ENCODE measurements around the gene CARMIL3. TPM values are rescaled to one million over a fixed set of nuclear protein-coding genes. Genes with fewer than 3 reads are reported as not detected.

CARMIL3 gene
- total and polyA plus RNA-seq, 7 experiments from 2014 or later: 0.08 to 1.7 (median 0.27) TPM; not detected in 2

GRCh38 chr14:24063263-24063836 is 11.5 kb downstream of the CARMIL3 start:
- DNase-seq (no peak), ATAC-seq (no peak)
- Histone ChIP-seq H3K4me1 (ENCODE audit: control insufficient read depth in 2 of 2, insufficient read depth in 2 of 2, low read length in 2 of 2) (no peaks in the 10 kb centered on the region), H3K9me3 (ENCODE audit: control insufficient read depth in 2 of 3, low read length in 3 of 3) (no peaks in the 10 kb centered on the region), H3K4me3 (ENCODE audit: low read length) (no peak overlapping the region), H3K36me3 (ENCODE audit: control insufficient read depth in 2 of 3, insufficient read depth in 3 of 3, low read length in 3 of 3) (no peaks in the 10 kb centered on the region), H3K27me3 (ENCODE audit: control insufficient read depth in 2 of 2, insufficient read depth in 2 of 2, low read length in 2 of 2) (no peaks in the 10 kb centered on the region), H3K27ac (ENCODE audit: low read depth, low read length) (no peak overlapping the region)
- no peak overlapping the region for H3K27ac Mint-ChIP-seq
- intact Hi-C loops (cut with micrococcal nuclease): no loop called here
- no peak overlapping the region for H3K4me3 Mint-ChIP-seq
- CTCF ChIA-PET: interaction anchor here (1.1 to 1.2 kb wide), 2 partner anchors 28 to 45 kb away, joined by 6 to 7 read pairs; no protein-coding TSS in a partner anchor
- no peaks in the 10 kb centered on the region for H3K36me3 Mint-ChIP-seq
- H3K4me1 Mint-ChIP-seq: peaks cover 0 to 4% (median 0%) of the 10 kb centered on the region in 7 donors
- no peaks in the 10 kb centered on the region for H3K9me3 Mint-ChIP-seq
- POLR2A ChIA-PET: no interaction called here
- H3K27me3 Mint-ChIP-seq: peaks cover 0 to 2% (median 0%) of the 10 kb centered on the region in 5 donors

GRCh38 chr14:24064091-24064795 is 12.4 kb downstream of the CARMIL3 start:
- Histone ChIP-seq H3K4me1 (ENCODE audit: control insufficient read depth in 2 of 2, insufficient read depth in 2 of 2, low read length in 2 of 2) (no peaks in the 10 kb centered on the region), H3K27ac (ENCODE audit: low read depth, low read length) (no peak overlapping the region), H3K4me3 (ENCODE audit: low read length) (no peak overlapping the region), H3K27me3 (ENCODE audit: control insufficient read depth in 2 of 2, insufficient read depth in 2 of 2, low read length in 2 of 2) (no peaks in the 10 kb centered on the region), H3K9me3 (ENCODE audit: control insufficient read depth in 2 of 3, low read length in 3 of 3) (no peaks in the 10 kb centered on the region), H3K36me3 (ENCODE audit: control insufficient read depth in 2 of 3, insufficient read depth in 3 of 3, low read length in 3 of 3) (no peaks in the 10 kb centered on the region)
- POLR2A ChIA-PET: no interaction called here
- CTCF ChIA-PET: interaction anchor here (1.1 to 1.2 kb wide), 2 partner anchors 27 to 45 kb away, joined by 6 to 7 read pairs; no protein-coding TSS in a partner anchor
- Mint-ChIP-seq H3K27me3 (peaks cover 0 to 2% (median 0%) of the 10 kb centered on the region in 5 donors), H3K9me3 (no peaks in the 10 kb centered on the region), H3K4me1 (peaks cover 0 to 2% (median 0%) of the 10 kb centered on the region in 7 donors), H3K4me3 (no peak overlapping the region), H3K36me3 (no peaks in the 10 kb centered on the region), H3K27ac (peak overlapping the region in 1 of 9 donors; percentile 86)
- intact Hi-C loops (cut with micrococcal nuclease): no loop called here
- ATAC-seq: no peak
- no peak for DNase-seq

GRCh38 chr14:24064856-24065255 is 13.0 kb downstream of the CARMIL3 start:
- Mint-ChIP-seq H3K4me3 (no peak overlapping the region), H3K4me1 (no peaks in the 10 kb centered on the region), H3K9me3 (no peaks in the 10 kb centered on the region), H3K27ac (peak overlapping the region in 1 of 9 donors; percentile 86), H3K27me3 (peaks cover 0 to 3% (median 0%) of the 10 kb centered on the region in 5 donors), H3K36me3 (no peaks in the 10 kb centered on the region)
- Histone ChIP-seq H3K36me3 (ENCODE audit: control insufficient read depth in 2 of 3, insufficient read depth in 3 of 3, low read length in 3 of 3) (no peaks in the 10 kb centered on the region), H3K9me3 (ENCODE audit: control insufficient read depth in 2 of 3, low read length in 3 of 3) (no peaks in the 10 kb centered on the region), H3K27ac (ENCODE audit: low read depth, low read length) (no peak overlapping the region), H3K4me1 (ENCODE audit: control insufficient read depth in 2 of 2, insufficient read depth in 2 of 2, low read length in 2 of 2) (no peaks in the 10 kb centered on the region), H3K27me3 (ENCODE audit: control insufficient read depth in 2 of 2, insufficient read depth in 2 of 2, low read length in 2 of 2) (no peaks in the 10 kb centered on the region), H3K4me3 (ENCODE audit: low read length) (no peak overlapping the region)
- intact Hi-C loops (cut with micrococcal nuclease): no loop called here
- ATAC-seq: no peak
- ChIA-PET CTCF (interaction anchor here (0.6 kb wide), 1 partner anchor 208 kb away, joined by 4 read pairs; no protein-coding TSS in a partner anchor), POLR2A (interaction anchor here (1.4 kb wide), 1 partner anchor 16 kb away, joined by 3 read pairs; no protein-coding TSS in a partner anchor)
- DNase-seq: no peak

- Histone ChIP-seq H3K4me1 (ENCODE audit: control insufficient read depth in 2 of 2, insufficient read depth in 2 of 2, low read length in 2 of 2) (no peaks in the 10 kb centered on the region), H3K27me3 (ENCODE audit: control insufficient read depth in 2 of 2, insufficient read depth in 2 of 2, low read length in 2 of 2) (no peaks in the 10 kb centered on the region), H3K36me3 (ENCODE audit: control insufficient read depth in 2 of 3, insufficient read depth in 3 of 3, low read length in 3 of 3) (no peaks in the 10 kb centered on the region), H3K4me3 (ENCODE audit: low read length) (no peak overlapping the region), H3K9me3 (ENCODE audit: control insufficient read depth in 2 of 3, low read length in 3 of 3) (no peaks in the 10 kb centered on the region), H3K27ac (ENCODE audit: low read depth, low read length) (no peak overlapping the region)
- H3K27me3 Mint-ChIP-seq: peaks cover 0 to 6% (median 2%) of the 10 kb centered on the region in 5 donors
- H3K27ac Mint-ChIP-seq: no peak overlapping the region
- no peaks in the 10 kb centered on the region for H3K4me1 Mint-ChIP-seq
- DNase-seq: no peak
- H3K9me3 Mint-ChIP-seq: no peaks in the 10 kb centered on the region
- no peaks in the 10 kb centered on the region for H3K36me3 Mint-ChIP-seq
- POLR2A ChIA-PET: interaction anchor here (1.4 kb wide), 1 partner anchor 15 kb away, joined by 3 read pairs; no protein-coding TSS in a partner anchor
- ATAC-seq: no peak
- no peak overlapping the region for H3K4me3 Mint-ChIP-seq
- intact Hi-C loops (cut with micrococcal nuclease): no loop called here
- CTCF ChIA-PET: interaction anchor here (0.6 kb wide), 1 partner anchor 208 kb away, joined by 4 read pairs; no protein-coding TSS in a partner anchor
Observed at GRCh38 chr14:24065408-24065807, 13.6 kb downstream of the CARMIL3 start.

GRCh38 chr14:24066496-24067132 is 14.8 kb downstream of the CARMIL3 start:
- H3K4me1 Mint-ChIP-seq: peaks cover 0 to 6% (median 0%) of the 10 kb centered on the region in 7 donors
- H3K36me3 Mint-ChIP-seq: no peaks in the 10 kb centered on the region
- intact Hi-C loops (cut with micrococcal nuclease): no loop called here
- no peak for ATAC-seq
- H3K9me3 Mint-ChIP-seq: no peaks in the 10 kb centered on the region
- no peak overlapping the region for H3K27ac Mint-ChIP-seq
- POLR2A ChIA-PET: interaction anchor here (0.8 kb wide), 1 partner anchor 19 kb away, joined by 3 read pairs; no protein-coding TSS in a partner anchor
- Histone ChIP-seq H3K36me3 (ENCODE audit: control insufficient read depth in 2 of 3, insufficient read depth in 3 of 3, low read length in 3 of 3) (no peaks in the 10 kb centered on the region), H3K4me1 (ENCODE audit: control insufficient read depth in 2 of 2, insufficient read depth in 2 of 2, low read length in 2 of 2) (no peaks in the 10 kb centered on the region), H3K27ac (ENCODE audit: low read depth, low read length) (no peak overlapping the region), H3K9me3 (ENCODE audit: control insufficient read depth in 2 of 3, low read length in 3 of 3) (no peaks in the 10 kb centered on the region), H3K4me3 (ENCODE audit: low read length) (no peak overlapping the region), H3K27me3 (ENCODE audit: control insufficient read depth in 2 of 2, insufficient read depth in 2 of 2, low read length in 2 of 2) (no peaks in the 10 kb centered on the region)
- CTCF ChIA-PET: interaction anchor here (1.2 kb wide), 1 partner anchor 42 kb away, joined by 3 read pairs; no protein-coding TSS in a partner anchor
- no peak overlapping the region for H3K4me3 Mint-ChIP-seq
- peaks cover 0 to 13% (median 5%) of the 10 kb centered on the region in 5 donors for H3K27me3 Mint-ChIP-seq
- DNase-seq: no peak

GRCh38 chr14:24067133-24068082 is 15.6 kb downstream of the CARMIL3 start:
- Mint-ChIP-seq H3K27ac (no peak overlapping the region), H3K36me3 (no peaks in the 10 kb centered on the region), H3K4me3 (no peak overlapping the region), H3K4me1 (peaks cover 0 to 6% (median 0%) of the 10 kb centered on the region in 7 donors), H3K9me3 (no peaks in the 10 kb centered on the region), H3K27me3 (peaks cover 0 to 13% (median 5%) of the 10 kb centered on the region in 5 donors)
- Histone ChIP-seq H3K36me3 (ENCODE audit: control insufficient read depth in 2 of 3, insufficient read depth in 3 of 3, low read length in 3 of 3) (no peaks in the 10 kb centered on the region), H3K9me3 (ENCODE audit: control insufficient read depth in 2 of 3, low read length in 3 of 3) (no peaks in the 10 kb centered on the region), H3K4me1 (ENCODE audit: control insufficient read depth in 2 of 2, insufficient read depth in 2 of 2, low read length in 2 of 2) (no peaks in the 10 kb centered on the region), H3K27ac (ENCODE audit: low read depth, low read length) (no peak overlapping the region), H3K4me3 (ENCODE audit: low read length) (no peak overlapping the region), H3K27me3 (ENCODE audit: control insufficient read depth in 2 of 2, insufficient read depth in 2 of 2, low read length in 2 of 2) (no peaks in the 10 kb centered on the region)
- intact Hi-C loops (cut with micrococcal nuclease): no loop called here
- ATAC-seq: no peak
- POLR2A ChIA-PET: interaction anchor here (0.8 kb wide), 1 partner anchor 18 kb away, joined by 3 read pairs; no protein-coding TSS in a partner anchor
- CTCF ChIA-PET: interaction anchor here (1.2 kb wide), 1 partner anchor 42 kb away, joined by 3 read pairs; no protein-coding TSS in a partner anchor
- DNase-seq: no peak

All from naive thymus-derived CD4-positive, alpha-beta T cell (primary cell).